Measurements from ENCODE around the gene MRGPRE.

MRGPRE gene

DNA sequence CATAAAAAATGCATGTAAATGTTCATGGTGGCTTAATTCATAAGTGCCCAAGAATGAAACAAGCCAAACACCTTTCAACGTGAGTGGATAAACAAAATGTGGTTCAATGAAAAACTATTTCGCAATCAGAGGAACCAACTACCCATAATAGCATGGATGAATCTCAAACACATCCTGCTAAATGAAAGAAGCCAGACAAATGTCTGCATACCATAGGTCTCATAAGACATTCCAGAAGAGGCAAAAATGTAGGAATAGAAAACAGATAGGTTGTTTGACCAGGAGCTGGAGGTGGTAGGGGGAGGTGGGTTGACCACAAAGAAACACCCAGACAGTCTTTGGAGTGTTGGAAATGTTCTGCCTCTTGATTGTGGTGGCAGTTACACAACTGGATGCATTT lies 53.9 kb downstream of the MRGPRE start:
- no peak for DNase-seq (ENCODE audit: low read depth)

DNA sequence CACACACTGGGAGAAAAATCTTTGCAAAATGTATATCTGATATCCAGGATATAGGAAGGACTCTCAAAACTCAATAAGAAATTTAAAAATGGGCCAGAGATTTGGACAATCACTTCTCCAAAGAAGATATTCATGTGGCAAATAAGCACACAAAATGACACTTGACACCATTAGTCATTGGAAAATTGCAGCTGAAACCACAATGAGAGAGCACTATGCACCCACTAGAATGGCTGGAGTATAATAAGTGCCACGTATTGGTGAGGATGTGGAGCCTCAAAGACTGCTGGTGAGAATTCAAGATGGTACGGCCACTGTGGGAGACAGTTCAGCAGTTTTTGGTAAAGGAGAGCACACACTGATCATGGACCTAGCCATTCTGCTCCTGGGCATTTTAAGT lies 54.3 kb downstream of the MRGPRE start:
- DNase-seq (ENCODE audit: low read depth): no peak
